HK-2 (cell line): Measurements from ENCODE around the gene SOX8.

Source experiments
- DNase-seq: peaks from one replicate; pipeline ENCODE4 v3.0.0-alpha.2; 2018; ENCODE audit not compliant: unreplicated experiment

Gene SOX8

DNA sequence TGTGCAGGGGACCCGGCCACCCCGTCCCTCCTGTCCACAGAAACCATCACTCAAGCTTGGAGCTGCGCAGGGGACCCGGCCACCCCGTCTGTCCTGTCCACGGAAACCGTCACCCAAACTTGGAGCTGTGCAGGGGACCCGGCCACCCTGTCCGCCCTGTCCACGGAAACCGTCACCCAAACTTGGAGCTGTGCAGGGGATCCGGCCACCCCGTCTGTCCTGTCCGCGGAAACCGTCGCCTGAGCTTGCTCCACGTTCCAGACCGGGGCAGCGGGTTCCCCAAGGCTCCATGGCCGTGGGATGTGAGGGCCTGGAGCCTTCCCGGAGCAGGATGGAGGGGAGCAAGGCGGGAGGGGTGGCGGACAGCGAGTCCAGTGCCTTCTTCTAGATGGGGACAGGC is 25.2 kb downstream of the SOX8 start:
- DNase-seq: no peak

DNA sequence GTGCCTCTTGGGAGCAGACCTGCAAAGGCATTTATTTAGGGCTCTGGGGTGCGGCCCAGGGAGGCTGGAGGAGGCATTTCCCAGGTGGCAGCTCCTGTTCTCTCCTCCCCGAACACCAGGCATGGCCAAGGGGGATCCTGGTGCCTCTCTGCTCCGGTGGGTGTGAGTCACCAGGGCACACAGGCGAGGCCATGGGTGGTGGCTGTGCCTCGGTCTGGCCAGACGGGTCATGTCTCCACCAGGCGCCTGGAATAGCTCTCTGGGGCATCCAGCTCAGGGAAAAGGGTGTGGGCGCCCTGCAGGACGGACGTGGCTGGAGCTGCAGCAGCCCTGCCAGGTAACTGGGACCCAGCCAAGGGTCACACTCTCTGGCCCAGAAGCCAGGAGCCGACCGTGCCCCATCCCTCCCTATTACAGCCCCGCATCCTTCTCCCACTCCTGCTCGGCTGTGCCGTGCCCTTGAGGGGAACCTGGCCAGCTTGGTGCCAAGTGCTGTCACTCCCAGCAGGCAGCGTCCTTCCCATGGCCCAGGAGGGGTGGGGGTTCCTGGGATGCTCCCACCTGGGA is 25.8 kb downstream of the SOX8 start:
- no peak for DNase-seq

DNA sequence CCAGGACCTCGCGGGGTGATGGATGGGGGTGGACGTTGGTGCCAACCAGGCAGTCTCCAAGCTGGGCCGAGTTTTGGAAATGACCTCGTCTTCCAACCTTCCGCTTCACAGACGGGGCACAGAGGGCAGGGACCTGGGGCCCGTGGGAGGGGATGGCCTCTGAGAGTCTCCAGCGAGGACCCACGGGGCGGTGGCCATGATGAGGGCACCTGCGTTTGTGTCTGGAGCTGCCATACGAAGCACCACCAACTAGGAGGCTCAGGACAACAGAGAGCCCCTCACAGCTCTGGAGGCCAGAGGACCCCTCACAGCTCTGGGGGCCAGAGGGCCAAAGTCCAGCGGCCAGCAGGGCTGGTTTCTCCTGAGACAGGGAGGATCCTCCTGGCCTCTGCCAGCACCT is 26.5 kb downstream of the SOX8 start:
- DNase-seq: no peak

DNA sequence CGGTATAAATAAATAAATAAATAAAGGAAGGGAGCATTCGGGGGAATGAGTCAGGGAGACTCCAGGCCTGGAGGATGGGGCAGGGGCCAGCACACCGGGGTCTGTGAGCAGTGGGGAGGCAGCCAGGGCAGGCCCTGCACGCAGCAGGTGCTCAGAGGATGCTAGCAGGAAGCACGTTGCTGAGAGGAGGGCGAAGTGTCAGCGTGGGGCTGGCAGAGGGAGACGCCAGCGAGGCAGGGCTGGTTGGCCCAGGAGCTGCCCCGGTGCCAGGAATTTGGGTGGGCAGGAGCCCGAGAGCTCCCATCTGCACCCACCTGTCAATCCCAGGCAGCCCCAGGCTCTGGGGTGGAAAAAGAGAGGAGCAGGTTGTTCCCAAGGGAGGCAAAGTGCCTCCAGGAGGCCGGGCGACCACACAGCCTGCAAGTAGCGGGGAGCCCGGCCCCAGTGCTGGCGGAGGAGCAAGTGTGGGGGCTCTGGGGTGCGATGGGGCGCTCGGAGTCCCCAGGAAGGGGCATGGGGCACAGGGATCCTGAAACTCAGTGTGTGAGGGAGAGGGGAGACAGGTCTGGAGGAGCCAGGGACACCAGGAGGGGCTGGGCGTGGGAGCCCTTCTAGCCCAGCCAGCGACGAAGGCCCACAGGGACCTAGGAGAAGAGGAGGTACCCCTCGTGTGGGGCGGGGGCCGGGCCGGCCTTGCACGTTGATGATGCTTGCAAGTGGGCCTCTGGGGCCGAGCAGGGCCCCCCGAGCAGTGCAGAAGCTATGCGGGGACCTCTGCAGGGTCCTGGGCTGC is 28.0 kb downstream of the SOX8 start:
- no peak for DNase-seq

DNA sequence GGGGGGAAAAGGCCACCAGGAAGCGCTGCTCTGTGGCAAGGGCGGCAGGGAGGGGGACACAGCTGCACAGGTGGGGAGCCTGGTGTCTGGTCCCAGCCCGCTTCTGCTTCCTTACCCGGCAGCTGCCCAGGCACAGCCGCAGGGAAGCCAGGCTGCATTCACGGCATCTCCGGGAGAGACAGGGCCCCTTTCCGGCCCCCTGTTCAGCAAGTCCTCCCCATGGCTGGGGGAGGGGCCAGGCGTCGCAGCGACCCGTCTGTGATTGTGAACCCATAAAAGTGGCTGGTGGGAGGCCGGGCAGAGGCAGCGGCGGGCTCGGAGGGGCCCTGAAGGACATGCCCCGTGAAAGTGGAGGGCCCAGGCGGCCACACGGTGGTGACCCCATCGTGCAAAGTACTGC is 28.7 kb downstream of the SOX8 start:
- no peak for DNase-seq

DNA sequence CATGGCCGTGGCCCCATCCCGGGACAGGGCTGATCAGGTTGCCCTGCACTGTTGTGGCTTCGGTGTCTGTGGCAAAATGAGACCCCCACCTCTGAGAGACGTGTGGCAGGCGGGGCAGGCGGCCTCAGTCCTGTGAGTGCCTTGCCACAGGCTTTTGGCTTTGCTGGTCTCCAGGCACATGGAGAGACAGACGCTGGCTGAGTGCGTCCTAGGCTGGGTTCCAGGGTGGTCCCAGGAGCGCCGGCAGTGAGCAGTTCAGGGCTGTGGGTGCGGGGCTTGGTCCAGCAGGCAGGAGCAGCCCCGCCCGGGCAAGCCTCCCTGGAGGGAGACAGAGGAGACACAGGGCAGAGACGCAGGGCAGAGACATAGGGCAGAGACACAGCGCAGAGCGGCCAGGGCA is 29.2 kb downstream of the SOX8 start:
- DNase-seq: no peak

DNA sequence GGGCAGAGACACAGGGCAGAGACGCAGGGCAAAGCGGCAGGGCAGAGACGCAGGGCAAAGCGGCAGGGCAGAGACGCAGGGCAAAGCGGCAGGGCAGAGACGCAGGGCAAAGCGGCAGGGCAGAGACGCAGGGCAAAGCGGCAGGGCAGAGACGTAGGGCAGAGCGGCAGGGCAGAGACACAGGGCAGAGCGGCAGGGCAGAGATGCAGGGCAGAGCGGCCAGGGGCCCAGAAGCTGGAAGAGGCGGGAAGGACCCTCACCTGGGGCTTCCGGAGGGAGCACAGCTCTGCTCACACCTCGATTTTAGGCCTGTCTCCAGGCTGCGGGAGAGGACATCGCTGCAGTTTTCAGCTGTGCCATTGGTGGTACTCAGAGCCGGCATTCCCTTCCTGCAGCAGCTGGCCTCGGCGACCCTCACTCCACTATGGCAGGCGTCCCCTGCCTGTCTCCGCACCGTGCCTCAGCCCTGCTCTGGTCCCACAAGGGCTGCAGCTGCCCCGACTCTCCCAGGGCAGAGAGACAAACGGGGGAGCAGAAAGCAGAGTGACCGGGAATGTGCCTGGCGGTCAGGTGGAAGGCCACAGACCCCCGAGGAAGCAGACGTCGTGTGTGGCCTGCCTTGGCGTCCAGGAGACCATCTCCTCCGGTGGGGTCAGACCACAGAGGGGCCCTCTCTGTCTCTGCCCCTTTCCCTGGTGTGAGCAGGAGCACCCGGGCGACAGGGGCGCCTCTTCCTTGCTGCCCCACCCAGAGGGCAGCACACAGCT is 29.9 kb downstream of the SOX8 start:
- DNase-seq: no peak

DNA sequence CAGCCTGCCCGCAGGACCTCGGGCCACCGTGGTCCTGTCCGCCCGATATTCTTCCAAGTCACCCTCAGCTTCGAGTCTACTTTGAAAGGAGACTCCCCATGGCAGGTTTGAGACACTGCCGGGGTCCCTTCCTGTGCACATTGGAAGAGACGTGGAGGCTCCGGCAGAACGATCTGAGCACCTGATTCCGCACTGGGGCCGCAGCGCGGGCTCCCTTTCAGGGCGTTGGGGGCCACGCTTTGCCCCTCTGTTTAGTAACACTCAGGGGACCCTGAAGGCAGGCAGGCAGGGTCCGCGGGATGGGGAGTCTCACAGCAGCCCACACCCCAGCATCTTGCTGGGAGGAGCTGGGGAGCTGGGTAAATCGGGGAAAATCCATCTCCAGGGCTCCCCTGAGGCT is 30.6 kb downstream of the SOX8 start:
- DNase-seq: no peak

DNA sequence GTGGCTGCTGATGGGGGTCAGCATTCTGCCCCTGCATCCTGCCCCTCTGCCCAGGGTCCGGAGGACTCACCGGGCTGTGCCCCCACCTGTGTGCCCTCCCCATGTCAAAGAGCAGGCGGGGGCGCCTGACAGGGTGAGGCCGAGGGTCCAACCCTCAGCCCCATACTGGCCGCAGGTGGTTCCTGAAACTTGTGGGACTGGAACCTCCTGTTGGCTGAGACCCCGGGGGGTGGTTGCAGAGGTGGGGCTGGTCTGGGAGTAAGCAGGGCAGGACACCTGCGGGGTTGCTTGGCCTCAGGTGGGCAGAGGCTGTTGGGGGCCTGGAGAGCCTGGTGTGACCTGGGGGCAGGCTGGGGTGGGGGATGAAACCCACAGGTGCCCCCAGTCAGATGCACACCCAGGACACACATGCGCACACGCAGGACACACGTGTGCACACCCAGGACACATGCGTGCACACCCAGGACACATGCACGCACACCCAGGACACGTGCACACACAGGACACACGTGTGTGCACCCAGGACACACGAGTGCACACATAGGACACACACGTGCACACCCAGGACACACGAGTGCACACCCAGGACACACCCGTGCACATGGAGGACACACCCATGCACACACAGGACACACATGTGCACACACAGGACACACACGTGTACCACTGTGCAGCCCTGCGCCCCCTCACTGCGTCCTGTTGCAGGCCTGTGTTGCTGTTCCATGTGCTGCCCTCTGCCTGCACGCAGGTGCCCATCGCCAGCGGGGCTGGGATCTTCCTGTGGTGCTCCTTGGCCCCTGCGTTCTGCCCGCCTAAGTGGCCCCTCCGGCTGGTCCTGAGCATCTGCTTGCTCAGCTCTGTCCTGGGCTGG is 31.4 kb downstream of the SOX8 start:
- DNase-seq: no peak

DNA sequence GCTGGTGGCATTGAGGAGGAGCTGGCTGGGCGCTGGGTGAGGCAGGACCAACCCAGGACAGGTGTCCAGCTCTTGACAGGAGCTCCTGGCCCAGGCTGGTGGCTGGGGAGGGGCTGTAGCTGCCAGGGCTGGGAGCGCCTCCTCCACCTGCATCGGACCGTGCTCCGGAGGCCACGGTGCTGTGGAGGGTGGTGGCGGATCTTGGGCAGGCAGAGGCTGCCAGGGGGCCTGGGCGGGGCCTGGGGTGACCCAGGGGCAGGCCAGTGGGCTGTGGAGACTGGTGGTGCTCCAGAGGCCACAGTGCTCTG is 32.0 kb downstream of the SOX8 start:
- DNase-seq: no peak

DNA sequence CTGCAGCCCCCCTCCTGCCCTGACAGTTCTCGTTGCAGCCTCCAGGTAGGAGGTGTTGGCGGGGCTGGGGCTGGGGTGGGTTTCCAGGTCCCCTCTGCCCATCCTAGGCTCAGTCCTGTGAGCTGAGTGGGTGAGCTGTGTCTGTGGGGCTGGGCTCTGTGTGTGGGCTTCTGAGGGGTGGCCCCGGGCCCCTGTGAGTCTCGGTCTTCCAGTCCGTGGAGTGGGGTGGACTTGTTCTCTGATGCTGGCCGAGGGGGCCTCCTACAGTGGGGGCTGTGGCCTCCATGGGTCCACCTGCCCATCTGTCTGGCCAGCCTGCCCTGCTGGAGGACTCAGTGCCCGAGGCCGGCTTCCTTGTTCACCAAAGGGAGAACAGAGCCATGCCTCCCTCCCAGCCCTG is 32.7 kb downstream of the SOX8 start:
- no peak for DNase-seq

DNA sequence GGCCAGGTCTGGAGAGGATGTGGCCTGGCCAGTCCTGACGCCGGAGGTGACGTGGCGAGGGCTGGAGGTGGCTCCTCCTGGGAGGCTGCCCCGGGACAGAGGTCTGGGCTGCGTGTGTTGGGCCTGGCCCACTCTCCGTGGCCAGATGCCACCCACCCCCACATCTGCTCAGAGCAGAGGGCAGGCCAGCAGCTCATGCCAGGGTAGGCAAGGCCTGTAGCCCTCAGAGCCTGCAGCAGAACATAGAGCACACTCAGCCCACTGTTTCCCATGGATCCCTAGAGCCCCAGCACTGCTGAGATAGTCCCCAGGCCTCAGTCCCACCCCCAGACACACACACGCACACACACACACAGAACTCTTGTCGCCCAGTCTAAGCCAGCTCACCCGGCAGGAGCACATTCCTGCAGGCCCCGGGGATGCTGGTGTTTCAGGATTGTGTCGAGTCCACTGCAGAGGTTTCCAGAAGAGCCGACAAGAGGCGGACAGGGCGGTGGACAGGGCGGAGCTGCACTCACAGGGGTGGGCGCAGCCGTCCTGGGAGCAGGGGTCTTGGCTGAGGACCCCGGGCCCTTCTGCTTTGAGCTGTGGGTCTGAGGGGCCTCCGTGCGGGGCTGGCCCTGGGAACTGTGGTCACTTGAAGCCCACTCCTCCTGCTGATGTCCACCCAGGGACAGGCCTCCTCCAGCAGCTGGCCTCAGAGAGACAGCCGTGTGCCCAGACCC is 33.4 kb downstream of the SOX8 start:
- DNase-seq: no peak

DNA sequence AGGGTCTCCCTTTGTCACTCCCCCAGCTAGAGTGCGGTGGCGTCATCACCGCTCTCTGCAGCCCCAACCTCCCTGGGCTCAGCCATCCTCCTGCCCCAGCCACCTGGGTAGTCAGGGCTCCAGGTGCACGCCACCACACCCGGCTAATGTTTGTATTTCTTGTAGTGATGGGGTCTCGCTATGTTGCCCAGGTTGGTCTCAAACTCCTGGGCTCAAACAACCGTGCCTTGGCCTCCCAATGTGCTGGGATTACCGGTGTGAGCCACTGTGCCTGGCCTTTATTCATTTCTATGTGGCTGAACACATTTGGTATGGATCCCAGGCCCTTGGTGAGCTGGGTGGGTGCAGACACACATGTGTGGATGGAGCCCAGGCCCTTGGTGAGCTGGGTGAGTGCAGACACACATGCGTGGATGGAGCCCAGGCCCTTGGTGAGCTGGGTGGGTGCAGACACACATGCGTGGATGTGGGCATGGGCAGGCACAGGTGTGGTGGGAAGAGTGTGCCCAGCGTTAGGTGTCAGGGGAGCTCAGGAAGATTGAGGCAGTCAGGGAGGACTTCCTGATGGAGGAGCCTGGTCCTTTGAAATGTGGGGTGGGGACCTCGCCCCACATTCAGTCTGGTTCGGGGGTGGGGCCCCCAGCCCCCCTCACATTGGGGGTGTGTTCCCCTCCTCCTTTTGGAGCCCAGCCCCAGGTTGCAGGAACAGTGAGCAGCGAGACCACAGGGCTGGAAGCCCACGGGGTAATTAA is 37.1 kb downstream of the SOX8 start:
- no peak for DNase-seq

DNA sequence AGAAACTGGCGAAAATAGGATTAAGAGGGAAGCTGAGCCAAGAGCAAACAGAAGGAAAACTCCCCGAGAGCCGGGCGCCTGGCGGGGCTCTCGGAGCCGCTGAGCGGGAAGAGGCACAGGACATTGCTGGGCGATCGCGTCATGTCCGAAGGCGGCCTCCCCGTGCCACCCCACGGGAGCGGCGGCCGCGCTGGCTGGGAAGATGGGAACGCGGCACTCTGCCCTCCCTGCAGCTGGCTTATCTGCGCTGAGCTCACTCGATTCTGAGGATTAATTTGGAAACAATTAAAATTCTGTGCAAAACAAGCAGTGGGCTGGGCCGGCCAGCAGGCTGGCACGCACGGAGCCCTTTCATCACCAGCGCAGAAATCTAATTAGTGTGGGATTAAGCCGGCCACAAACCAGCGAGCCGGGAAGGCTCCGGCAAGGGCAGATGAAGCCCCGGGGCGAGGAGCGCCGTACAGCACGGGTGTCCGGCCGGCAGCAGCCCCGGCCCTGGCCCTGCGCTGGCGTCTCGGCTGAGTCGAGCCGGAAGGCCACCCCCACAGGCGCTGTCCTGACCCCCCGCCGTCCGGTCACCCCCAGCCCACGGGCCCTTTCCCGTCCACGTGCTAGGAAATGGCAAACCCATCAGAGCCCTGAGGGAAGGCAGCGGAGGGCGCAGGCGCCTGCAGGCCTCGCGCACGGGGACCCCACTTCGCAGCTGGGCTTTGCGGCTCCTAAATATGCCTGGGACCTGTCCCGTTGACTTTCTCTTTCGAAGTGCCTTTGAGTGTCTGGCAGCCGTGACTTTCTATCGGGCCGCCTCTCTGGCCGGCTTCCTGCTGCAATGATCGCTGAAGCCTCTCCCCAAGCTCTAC is 37.9 kb downstream of the SOX8 start:
- peak; percentile 57 for DNase-seq

DNA sequence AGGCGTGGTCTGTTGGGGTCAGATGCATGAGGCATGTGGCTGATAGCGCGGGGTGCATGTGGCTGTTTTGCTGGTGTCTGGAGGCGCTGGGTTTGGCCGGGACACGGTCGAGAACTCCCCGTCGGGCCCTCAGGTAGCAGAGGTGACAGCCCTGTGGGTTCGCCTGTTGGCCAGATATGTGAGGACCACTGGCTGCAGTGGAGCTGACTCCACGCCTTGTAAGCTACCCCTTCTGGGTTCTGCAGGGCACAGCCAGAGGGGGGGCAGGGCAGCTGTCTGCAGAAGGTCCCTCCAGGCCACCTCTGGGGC is 38.5 kb downstream of the SOX8 start:
- no peak for DNase-seq

DNA sequence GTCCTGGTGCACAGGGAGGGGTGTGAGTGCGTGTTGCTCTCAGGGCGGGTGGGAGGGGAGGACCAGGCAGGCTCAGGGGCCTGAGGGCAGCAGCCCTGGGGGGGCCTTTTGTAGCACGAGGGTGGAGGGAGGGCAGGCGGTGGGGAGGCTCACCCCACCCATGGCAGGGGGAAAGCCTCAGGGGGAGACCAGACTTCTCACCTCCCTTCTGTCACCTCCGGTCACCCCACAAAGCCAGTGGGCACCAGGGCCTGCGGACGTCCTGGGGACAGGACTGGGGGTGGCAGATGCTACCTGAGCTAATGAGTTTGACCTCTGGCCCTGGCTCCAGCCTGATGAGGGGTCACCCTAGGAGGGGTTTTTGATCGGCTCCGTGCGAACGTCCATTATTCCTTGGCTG is 39.0 kb downstream of the SOX8 start:
- no peak for DNase-seq

DNA sequence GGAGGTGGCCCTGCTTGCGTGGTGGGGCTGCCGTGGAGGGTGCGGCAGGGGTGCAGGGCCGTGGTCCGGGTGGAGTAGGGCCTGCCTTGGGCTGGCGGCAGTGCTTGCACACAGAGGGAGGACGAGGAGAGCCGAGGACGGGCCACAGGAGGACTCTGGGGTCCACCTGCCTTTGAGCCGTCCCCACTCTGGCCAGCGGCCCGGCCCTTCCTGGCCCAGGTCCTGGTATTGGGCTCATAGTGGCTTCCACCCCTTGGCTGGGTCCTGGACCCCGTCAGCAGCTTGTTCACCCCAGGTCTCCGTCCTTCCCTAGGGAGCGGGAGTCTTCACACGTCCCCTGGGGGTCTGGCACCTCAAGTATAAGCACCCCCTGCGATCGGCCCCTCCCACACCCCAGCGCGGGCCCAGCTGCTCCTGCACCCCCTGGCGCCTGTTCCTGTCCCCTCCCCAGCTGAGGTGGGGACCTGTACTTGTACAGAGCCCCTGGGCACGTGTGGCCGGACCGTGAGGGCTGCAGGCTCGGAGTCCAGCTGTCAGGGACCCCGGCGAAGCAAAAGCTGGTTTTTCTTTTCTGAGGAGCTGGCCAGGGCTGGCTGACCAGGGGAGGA is 40.1 kb downstream of the SOX8 start:
- no peak for DNase-seq

DNA sequence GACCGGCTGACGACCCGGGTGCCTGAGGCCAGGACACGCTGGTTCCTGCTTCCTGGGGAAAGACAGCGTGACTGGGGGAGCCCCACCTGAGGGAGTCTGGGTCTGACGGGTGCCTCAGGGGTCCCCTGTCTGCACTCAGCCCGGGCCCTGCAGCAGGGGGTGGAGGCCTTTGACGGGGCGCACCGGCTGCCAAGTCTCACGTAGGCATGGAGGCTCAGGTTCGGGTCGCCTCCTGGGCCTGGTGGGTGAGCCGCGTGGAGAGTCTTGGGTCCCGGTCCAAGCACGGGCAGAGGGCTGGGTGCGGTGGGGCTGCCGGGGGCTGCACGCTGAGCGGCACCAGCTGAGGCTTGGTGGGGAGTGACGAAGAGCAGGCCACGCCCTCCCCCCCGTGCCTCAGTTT is 40.9 kb downstream of the SOX8 start:
- DNase-seq: no peak

DNA sequence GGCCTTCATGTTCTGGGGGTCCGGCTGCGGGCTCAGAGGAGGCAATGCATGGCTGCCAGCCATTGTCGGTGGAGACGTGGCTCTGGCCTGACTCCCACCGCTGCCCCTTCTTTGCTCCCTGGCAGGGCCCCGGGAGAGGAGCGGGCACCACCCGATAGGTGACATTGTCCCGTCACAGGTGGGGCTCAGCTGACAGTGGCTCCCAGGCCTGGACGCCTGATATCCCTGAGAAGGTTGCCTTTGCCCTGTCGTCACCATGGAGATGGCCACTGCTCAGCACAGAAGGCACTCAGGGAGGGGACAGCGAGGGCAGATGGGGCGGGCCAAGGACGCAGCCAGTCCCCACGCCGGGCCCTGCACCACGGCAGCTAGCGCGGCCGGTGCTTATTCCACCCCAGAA is 42.6 kb downstream of the SOX8 start:
- no peak for DNase-seq
